Stomach (tissue), 9 donors: ENCODE measurements around the gene OCRL. TPM values are rescaled to one million over a fixed set of nuclear protein-coding genes. Genes with fewer than 3 reads are reported as not detected.
"Not testable (repeated sequence)": the region's sequence is repeated elsewhere in the genome, so short reads cannot be mapped to it uniquely, and the experiment has no call there.

Source experiments
- DNase-seq, 2 donors: peaks; one replicate each; pipeline versions ENCODE4 v3.0.0 to v3.0.0-alpha.2; 2013 to 2019
- H3K27ac ChIP-seq, 5 donors: fragments of 200-600 bp in 4 of 5; sonication (generic) in 4 of 5; one replicate each; pipeline ENCODE4 v1.5.1; 2013 to 2019; ENCODE audit warnings: mild to moderate bottlenecking in 1 of 5, moderate library complexity in 1 of 5
- H3K27me3 ChIP-seq, 3 donors: fragments of 200-600 bp; sonication (generic); one replicate each; pipeline ENCODE4 v1.5.1; 2017 to 2019; ENCODE audit warnings: mixed run types in 1 of 3
- H3K36me3 ChIP-seq, 4 donors: fragments of 200-600 bp; sonication (generic); 1 replicate in 3 of 4; 2 replicates in 1 of 4; pipeline ENCODE4 v1.5.1; 2016 to 2019
- H3K4me1 ChIP-seq, 4 donors: fragments of 200-600 bp; sonication (generic); one replicate each; pipeline ENCODE4 v1.5.1; 2016 to 2019
- H3K4me3 ChIP-seq, 4 donors: fragments of 200-600 bp; sonication (generic) in 3 of 4; one replicate each; pipeline ENCODE4 v1.5.1; 2016 to 2019; ENCODE audit warnings: mild to moderate bottlenecking in 1 of 4
- H3K9me3 ChIP-seq, 4 donors: fragments of 200-600 bp; sonication (generic); one replicate each; pipeline ENCODE4 v1.5.1; 2016 to 2019
- EP300 ChIP-seq: sonication (generic); formaldehyde crosslinking; IDR thresholded peaks from one replicate; pipeline ENCODE4 v1.6.1; 2017; ENCODE audit warnings: antibody characterized with exemption
- POLR2A ChIP-seq, 4 donors: fragments of 450-650 bp; IDR thresholded peaks; one replicate each; pipeline ENCODE4 v1.6.1; 2016; ENCODE audit warnings: antibody characterized with exemption in 4 of 4, control low read depth in 2 of 4, mild to moderate bottlenecking in 1 of 4, moderate library complexity in 1 of 4
- POLR2AphosphoS5 ChIP-seq, 3 donors: sonication (generic); formaldehyde crosslinking; IDR thresholded peaks; one replicate each; pipeline ENCODE4 v1.6.1; 2016; ENCODE audit warnings: antibody characterized with exemption in 3 of 3
- WGBS, 5 donors: extraction: QIAGEN DNeasy Blood & Tissue Kit in 3 of 5; methylation state at CpG; one replicate each; pipeline versions ENCODE4 v1.1.5 to v1.1.7; 2013 to 2018; 5-methylcytosine and 5-hydroxymethylcytosine counted together
- intact Hi-C: fragments of 100-400 bp; cut with DNase I; formaldehyde crosslinking; loops from one replicate; pipeline ENCODE4 v1.15.1; 2023; ENCODE audit warnings: low total_unique reads
- polyA plus RNA-seq, 3 donors: library from polyadenylated mRNA; stranded (reverse); fragments of 200-250 nt; gene quantifications; one replicate each; pipeline ENCODE4 v1.2.3, GENCODE V29; 2013
- total RNA-seq, 5 donors: library from RNA; depleted of rRNA; stranded (reverse); fragments of >200 nt; gene quantifications; one replicate each; pipeline versions ENCODE4 v1.1.0 to v1.2.3, GENCODE V29; 2014 to 2016
- TF ChIP-seq, protein P1 (sequence below), 7 experiments: fragments of 450-650 bp in 4 of 7; fragments of 200-600 bp in 3 of 7; sonication (generic) in 3 of 7; IDR thresholded peaks; one replicate each; pipeline ENCODE4 v1.5.1; 2016 to 2019; ENCODE audit warnings: antibody characterized with exemption in 7 of 7, control low read depth in 2 of 7, mild to moderate bottlenecking in 1 of 7
- donor health status: healthy with polysubstance abuse.
- donor health status: Bipolar disorder and iron deficiency.
- donor health status: healthy.

The OCRL gene
- total and polyA plus RNA-seq, 8 donors, result 7.9 to 36.2 (median 17.9) TPM

DNA sequence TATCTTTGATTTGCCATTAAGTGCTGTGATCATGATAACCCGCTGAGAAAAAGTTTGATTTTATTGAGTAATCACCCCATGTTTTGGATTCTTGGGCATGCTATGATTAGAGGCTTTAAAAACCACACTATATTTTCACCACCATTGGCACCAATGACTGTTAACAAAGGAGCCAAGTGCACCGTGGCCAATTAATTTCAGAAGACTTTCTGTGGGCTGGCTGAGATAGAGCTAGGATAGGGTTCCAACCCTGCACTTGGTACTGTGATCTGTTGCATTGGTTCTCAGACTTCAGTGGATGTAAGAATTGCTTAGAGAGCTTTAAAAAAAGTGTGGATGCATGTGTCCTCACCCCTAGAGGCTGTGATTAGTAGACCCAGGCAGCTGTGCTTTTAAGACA is 32.4 kb downstream of the OCRL start:
- Histone ChIP-seq H3K27me3 (no peaks in the 10 kb centered on the region), H3K9me3 (no peaks in the 10 kb centered on the region), H3K36me3 (peaks cover 0 to 69% (median 48%) of the 10 kb centered on the region in 4 donors), H3K4me3 (no peak overlapping the region), H3K4me1 (peaks cover 0 to 5% (median 0%) of the 10 kb centered on the region in 4 donors), H3K27ac (no peak overlapping the region)
- WGBS, 5 donors, result 60 to 85% (median 83%) methylated on average over 2 of the region's 2 CpGs
- no peak for TF ChIP-seq POLR2A (IDR thresholded peaks at IDR 0.05)
- DNase-seq, result no peak
- intact Hi-C loops, result no loop called here

DNA sequence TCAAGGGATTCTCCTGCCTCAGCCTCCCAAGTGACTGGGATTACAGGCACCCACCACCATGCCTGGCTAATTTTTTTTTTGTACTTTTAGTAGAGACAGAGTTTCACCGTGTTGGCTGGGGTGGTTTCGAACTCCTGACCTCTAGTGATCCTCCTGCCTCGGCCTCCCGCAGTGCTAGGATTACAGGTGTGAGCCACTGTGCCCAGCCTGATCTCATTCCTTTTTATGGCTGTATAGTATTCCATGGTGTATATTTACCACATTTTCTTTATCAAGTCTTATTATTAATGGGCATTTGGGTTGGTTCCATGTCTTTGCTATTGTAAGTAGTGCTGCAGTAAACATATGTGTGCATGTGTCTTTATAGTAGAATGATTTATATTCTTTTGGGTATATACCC is 33.6 kb downstream of the OCRL start:
- intact Hi-C loops, H3K27ac ChIP-seq, DNase-seq, H3K9me3 ChIP-seq, H3K4me1 ChIP-seq, H3K4me3 ChIP-seq, H3K27me3 ChIP-seq: not testable (repeated sequence)
- WGBS, 5 donors, result 85 to 99% (median 96%) methylated on average over 3 to 4 of the region's 4 CpGs
- peaks cover 0 to 64% (median 43%) of the 10 kb centered on the region in 4 donors for H3K36me3 ChIP-seq

DNA sequence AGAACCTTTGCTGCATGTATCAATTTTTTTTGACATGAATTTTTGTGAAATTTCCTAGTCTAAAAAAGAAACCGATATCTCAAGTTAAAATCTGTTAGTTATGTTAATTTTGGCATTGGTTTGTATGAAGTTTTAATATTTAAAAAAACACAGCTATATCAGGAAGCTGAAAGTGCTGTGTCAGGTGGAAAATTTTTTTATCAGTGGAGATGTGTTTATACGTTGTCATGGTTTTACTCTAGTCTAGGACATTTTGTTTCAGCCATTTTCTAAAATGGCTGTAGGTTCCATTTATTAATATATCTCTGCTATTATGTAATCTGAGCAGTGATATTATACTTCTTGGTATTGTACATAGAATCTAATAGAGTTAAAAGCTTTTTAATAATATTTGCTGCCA is 34.2 kb downstream of the OCRL start:
- Histone ChIP-seq H3K36me3 (peaks cover 0 to 59% (median 38%) of the 10 kb centered on the region in 4 donors), H3K9me3 (no peaks in the 10 kb centered on the region)

DNA sequence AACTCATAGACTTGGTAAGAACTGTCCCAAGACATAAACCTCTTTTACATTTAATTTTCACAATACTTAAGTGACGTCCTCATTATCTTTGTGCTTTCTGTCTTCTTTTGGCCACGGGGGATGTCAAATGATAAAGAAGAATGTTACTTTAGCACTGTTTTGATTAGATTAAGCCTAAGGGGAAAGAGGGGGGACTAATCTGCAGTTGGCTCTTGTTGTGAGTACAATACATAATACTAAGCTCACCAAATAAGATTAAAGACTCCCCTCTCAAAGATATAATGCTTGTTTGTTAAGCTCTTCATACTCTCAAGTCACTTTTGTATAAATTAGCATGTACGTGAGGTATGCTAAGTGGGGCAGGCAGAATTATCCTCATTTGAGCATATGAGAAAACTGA is 36.5 kb downstream of the OCRL start:
- H3K4me3 ChIP-seq, result no peak overlapping the region
- H3K36me3 ChIP-seq, result peaks cover 0 to 40% (median 24%) of the 10 kb centered on the region in 4 donors
- TF ChIP-seq EP300 (no peak), POLR2AphosphoS5 (IDR thresholded peaks at IDR 0.05) (no peak), POLR2A (IDR thresholded peaks at IDR 0.05) (no peak)
- TF ChIP-seq, protein P1, sequence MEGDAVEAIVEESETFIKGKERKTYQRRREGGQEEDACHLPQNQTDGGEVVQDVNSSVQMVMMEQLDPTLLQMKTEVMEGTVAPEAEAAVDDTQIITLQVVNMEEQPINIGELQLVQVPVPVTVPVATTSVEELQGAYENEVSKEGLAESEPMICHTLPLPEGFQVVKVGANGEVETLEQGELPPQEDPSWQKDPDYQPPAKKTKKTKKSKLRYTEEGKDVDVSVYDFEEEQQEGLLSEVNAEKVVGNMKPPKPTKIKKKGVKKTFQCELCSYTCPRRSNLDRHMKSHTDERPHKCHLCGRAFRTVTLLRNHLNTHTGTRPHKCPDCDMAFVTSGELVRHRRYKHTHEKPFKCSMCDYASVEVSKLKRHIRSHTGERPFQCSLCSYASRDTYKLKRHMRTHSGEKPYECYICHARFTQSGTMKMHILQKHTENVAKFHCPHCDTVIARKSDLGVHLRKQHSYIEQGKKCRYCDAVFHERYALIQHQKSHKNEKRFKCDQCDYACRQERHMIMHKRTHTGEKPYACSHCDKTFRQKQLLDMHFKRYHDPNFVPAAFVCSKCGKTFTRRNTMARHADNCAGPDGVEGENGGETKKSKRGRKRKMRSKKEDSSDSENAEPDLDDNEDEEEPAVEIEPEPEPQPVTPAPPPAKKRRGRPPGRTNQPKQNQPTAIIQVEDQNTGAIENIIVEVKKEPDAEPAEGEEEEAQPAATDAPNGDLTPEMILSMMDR (IDR thresholded peaks at IDR 0.05), result no peak
- intact Hi-C loops, result no loop called here
- 57 to 76% (median 67%) methylated on average over 3 of the region's 3 CpGs for WGBS, 5 donors
- no peaks in the 10 kb centered on the region for H3K9me3 ChIP-seq
- H3K4me1 ChIP-seq, result peaks cover 0 to 6% (median 0%) of the 10 kb centered on the region in 4 donors
- H3K27me3 ChIP-seq, result no peaks in the 10 kb centered on the region
- H3K27ac ChIP-seq, result no peak overlapping the region
- no peak for DNase-seq

More for the DNA sequence above, 34.2 kb downstream of the OCRL start:
- H3K4me1 ChIP-seq, result peaks cover 0 to 6% (median 0%) of the 10 kb centered on the region in 4 donors
- no peaks in the 10 kb centered on the region for H3K27me3 ChIP-seq
- TF ChIP-seq POLR2A (IDR thresholded peaks at IDR 0.05) (no peak), EP300 (no peak), POLR2AphosphoS5 (IDR thresholded peaks at IDR 0.05) (no peak)
- TF ChIP-seq, protein P1 (IDR thresholded peaks at IDR 0.05), result no peak
- intact Hi-C loops, result no loop called here
- WGBS, 5 donors, result 75 to 88% (median 80%) methylated on average over 2 of the region's 2 CpGs
- H3K27ac ChIP-seq, result no peak overlapping the region
- DNase-seq, result no peak
- no peak overlapping the region for H3K4me3 ChIP-seq

DNA sequence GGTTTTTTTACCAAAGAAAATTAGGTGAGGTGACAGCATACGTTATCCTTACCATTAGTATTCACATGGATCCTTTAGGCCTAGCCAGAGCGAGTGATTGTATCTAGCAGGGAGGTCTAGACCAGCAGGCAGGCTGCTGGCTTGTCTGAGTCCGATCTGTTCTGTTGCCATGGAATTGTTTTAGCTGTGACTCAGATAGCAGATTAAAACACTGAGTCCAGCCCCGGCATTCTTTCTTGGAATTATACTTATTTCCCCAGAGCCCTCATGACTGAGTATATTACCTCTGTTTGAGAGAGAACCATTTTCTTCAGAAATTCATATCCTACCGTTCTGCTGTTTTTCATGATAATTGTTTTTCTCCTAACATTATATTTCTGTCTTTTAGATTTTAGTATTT is 37.4 kb downstream of the OCRL start:
- no peak for TF ChIP-seq POLR2AphosphoS5 (IDR thresholded peaks at IDR 0.05)
- TF ChIP-seq EP300, result no peak
- TF ChIP-seq POLR2A (IDR thresholded peaks at IDR 0.05), result no peak
- TF ChIP-seq, protein P1 (IDR thresholded peaks at IDR 0.05), result no peak
- no peaks in the 10 kb centered on the region for H3K9me3 ChIP-seq
- WGBS, 5 donors, result 60 to 75% (median 66%) methylated on average over 5 of the region's 5 CpGs
- no peaks in the 10 kb centered on the region for H3K27me3 ChIP-seq
- intact Hi-C loops, result no loop called here
- no peak overlapping the region for H3K27ac ChIP-seq
- H3K4me1 ChIP-seq, result peaks cover 0 to 6% (median 0%) of the 10 kb centered on the region in 4 donors
- H3K4me3 ChIP-seq, result no peak overlapping the region
- peaks cover 0 to 35% (median 22%) of the 10 kb centered on the region in 4 donors for H3K36me3 ChIP-seq
- DNase-seq, result peak in 1 of 2 donors; percentile 46
